IMR-90 (cell line): ENCODE measurements around the gene COX4I1. TPM values are rescaled to one million over a fixed set of nuclear protein-coding genes. Genes with fewer than 3 reads are reported as not detected.

Experiments used
- ATAC-seq: fragments of 200-7000 bp; cut with Tn5 transposase; 2 replicates; pipeline ENCODE4 v1.9.1; 2020; ENCODE audit warnings: low read depth, mild to moderate bottlenecking, moderate library complexity
- BruUV-seq: library from RNA; stranded (reverse); fragments of 400-500 nt; replicated peaks from 2 replicates; lab custom pipeline; 2021; lab: Mats Ljungman, UMichigan
- CTCF ChIA-PET: fragments of 300-600 bp; formaldehyde crosslinking; extraction: SDS; loops from one replicate; lab custom pipeline; 2021; ENCODE audit warnings: antibody characterized with exemption; lab: Yijun Ruan, JAX
- POLR2A ChIA-PET: fragments of 300-600 bp; sonication (Branson Sonifier 250); formaldehyde crosslinking; loops from one replicate; lab custom pipeline; 2022; ENCODE audit warnings: antibody characterized with exemption; ENCODE audit not compliant: unreplicated experiment; lab: Charles Lee
- DNase-seq: peaks from one replicate; pipeline ENCODE4 v3.0.0; 2013
- H2AFZ ChIP-seq: replicated peaks from 2 replicates; pipeline ENCODE3; 2013; ENCODE audit warnings: low read length, mild to moderate bottlenecking; ENCODE audit not compliant: poor library complexity
- H2AK5ac ChIP-seq: 2 replicates; pipeline ENCODE4 v1.6.1; 2013; ENCODE audit warnings: low read depth, low read length, inconsistent platforms
- H2AK9ac ChIP-seq: replicated peaks from 2 replicates; pipeline ENCODE3; 2013; ENCODE audit warnings: mild to moderate bottlenecking, low read depth, low read length, moderate library complexity; ENCODE audit not compliant: poor library complexity
- H2BK120ac ChIP-seq: 2 replicates; pipeline ENCODE4 v1.6.1; 2013; ENCODE audit warnings: low read depth, low read length, inconsistent platforms
- H2BK15ac ChIP-seq: 3 replicates; pipeline ENCODE4 v1.6.1; 2013; ENCODE audit warnings: low read depth, low read length, inconsistent platforms
- H2BK20ac ChIP-seq: 2 replicates; pipeline ENCODE4 v1.6.1; 2013; ENCODE audit warnings: low read depth, mild to moderate bottlenecking, inconsistent platforms, low read length, moderate library complexity
- H2BK5ac ChIP-seq: 2 replicates; pipeline ENCODE4 v1.6.1; 2013; ENCODE audit warnings: mild to moderate bottlenecking, low read depth, low read length, inconsistent platforms; ENCODE audit not compliant: poor library complexity, severe bottlenecking
- H3K14ac ChIP-seq: replicated peaks from 2 replicates; pipeline ENCODE4 v1.6.1; 2013; ENCODE audit warnings: low read depth, low read length, inconsistent platforms
- H3K18ac ChIP-seq: 2 replicates; pipeline ENCODE4 v1.6.1; 2013; ENCODE audit warnings: low read depth, low read length, control low read depth
- H3K23ac ChIP-seq: 2 replicates; pipeline ENCODE4 v1.6.1; 2013; ENCODE audit warnings: low read depth, low read length, inconsistent platforms
- H3K27ac ChIP-seq: 2 replicates; pipeline ENCODE4 v1.5.1; 2013; ENCODE audit warnings: mild to moderate bottlenecking, control low read depth, low read length; ENCODE audit not compliant: insufficient read depth
- H3K27me3 ChIP-seq: 2 replicates; pipeline ENCODE4 v1.6.1; 2013; ENCODE audit warnings: low read length; ENCODE audit not compliant: control insufficient read depth, insufficient read depth
- H3K36me3 ChIP-seq: 2 replicates; pipeline ENCODE4 v1.6.1; 2013; ENCODE audit warnings: low read length, mixed read lengths; ENCODE audit not compliant: control insufficient read depth, insufficient read depth
- H3K4ac ChIP-seq: 2 replicates; pipeline ENCODE4 v1.6.1; 2013; ENCODE audit warnings: low read depth, low read length, inconsistent platforms
- H3K4me1 ChIP-seq: 2 replicates; pipeline ENCODE4 v1.6.1; 2013; ENCODE audit warnings: low read length, mixed read lengths; ENCODE audit not compliant: control insufficient read depth, insufficient read depth
- H3K4me2 ChIP-seq: 2 replicates; pipeline ENCODE4 v1.6.1; 2013; ENCODE audit warnings: low read depth, mild to moderate bottlenecking, control low read depth, low read length, moderate library complexity
- H3K4me3 ChIP-seq: 2 replicates; pipeline ENCODE4 v1.5.1; 2013; ENCODE audit warnings: low read depth, mild to moderate bottlenecking, control low read depth, low read length, moderate library complexity; ENCODE audit not compliant: insufficient read depth
- H3K56ac ChIP-seq: 2 replicates; pipeline ENCODE4 v1.6.1; 2013; ENCODE audit warnings: low read length, inconsistent platforms; ENCODE audit not compliant: insufficient read depth; ENCODE audit errors: extremely low read depth
- H3K79me1 ChIP-seq, 2 experiments: 2 replicates each; pipeline ENCODE4 v1.6.1; 2013; ENCODE audit warnings: low read length in 2 of 2, inconsistent platforms in 1 of 2, low read depth in 1 of 2
- H3K9ac ChIP-seq: 2 replicates; pipeline ENCODE4 v1.6.1; 2013; ENCODE audit warnings: low read depth, low read length, control low read depth
- H3K9me1 ChIP-seq: 2 replicates; pipeline ENCODE4 v1.6.1; 2013; ENCODE audit warnings: low read length, inconsistent platforms; ENCODE audit not compliant: insufficient read depth
- H3K9me3 ChIP-seq: 2 replicates; pipeline ENCODE4 v1.6.1; 2013; ENCODE audit warnings: low read length; ENCODE audit not compliant: control insufficient read depth, insufficient read depth
- H4K20me1 ChIP-seq: 2 replicates; pipeline ENCODE4 v1.6.1; 2013; ENCODE audit warnings: low read length, inconsistent platforms; ENCODE audit not compliant: insufficient read depth
- H4K5ac ChIP-seq: 2 replicates; pipeline ENCODE4 v1.6.1; 2013; ENCODE audit warnings: mild to moderate bottlenecking, low read depth, low read length, control low read depth
- H4K8ac ChIP-seq, 2 experiments: 2 replicates each; pipeline ENCODE4 v1.6.1; 2013; ENCODE audit warnings: low read depth in 2 of 2, low read length in 2 of 2, control low read depth in 1 of 2, inconsistent platforms in 1 of 2
- H4K91ac ChIP-seq: 2 replicates; pipeline ENCODE4 v1.6.1; 2013; ENCODE audit warnings: low read depth, low read length, inconsistent platforms; ENCODE audit not compliant: insufficient read depth
- CEBPB ChIP-seq: IDR thresholded peaks from 2 replicates; pipeline ENCODE4 v1.6.1; 2012; ENCODE audit warnings: low read depth, low read length, improper control_type of control experiment
- CHD1 ChIP-seq: IDR thresholded peaks from 2 replicates; pipeline ENCODE4 v1.6.1; 2012; ENCODE audit warnings: low read depth, low read length, improper control_type of control experiment
- FOS ChIP-seq: fragments of 150-350 bp; IDR thresholded peaks from 2 replicates; pipeline ENCODE4 v1.6.1; 2016; ENCODE audit warnings: low read depth, low read length
- MAZ ChIP-seq: IDR thresholded peaks from 2 replicates; pipeline ENCODE4 v1.6.1; 2012; ENCODE audit warnings: low read depth, mild to moderate bottlenecking, low read length, improper control_type of control experiment, moderate library complexity, borderline replicate concordance
- RCOR1 ChIP-seq: IDR thresholded peaks from 2 replicates; pipeline ENCODE4 v1.6.1; 2012; ENCODE audit warnings: mild to moderate bottlenecking, low read length, improper control_type of control experiment; ENCODE audit not compliant: insufficient replicate concordance
- RFX5 ChIP-seq: IDR thresholded peaks from 2 replicates; pipeline ENCODE4 v1.8.0; 2012; ENCODE audit warnings: low read depth, mild to moderate bottlenecking, low read length, moderate library complexity
- SMC3 ChIP-seq: fragments of 150-350 bp; IDR thresholded peaks from 2 replicates; pipeline ENCODE4 v1.6.1; 2016; ENCODE audit warnings: low read depth, mild to moderate bottlenecking, antibody characterized with exemption, low read length, moderate library complexity
- WGBS, 2 experiments: methylation state at CpG; one replicate each; pipeline versions ENCODE4 v1.1.5 to v1.1.7; 2013; ENCODE audit warnings: missing lambda C conversion rate in 2 of 2; ENCODE audit not compliant: insufficient read length in 1 of 2; ENCODE audit errors: extremely low coverage in 2 of 2; 5-methylcytosine and 5-hydroxymethylcytosine counted together
- dilution Hi-C: fragments of 300-500 bp; cut with HindIII; formaldehyde crosslinking; loops from one replicate; pipeline ENCODE4 v1.14.3; 2018; ENCODE audit warnings: low sequenced_read_pairs; ENCODE audit not compliant: unreplicated experiment
- in situ Hi-C: fragments of 300-500 bp; cut with MboI; formaldehyde crosslinking; loops from 3 replicates; pipeline ENCODE4 v1.14.3; 2019; ENCODE audit warnings: low sequenced_read_pairs, inconsistent platforms, mixed read lengths
- intact Hi-C: fragments of 100-400 bp; cut with micrococcal nuclease; formaldehyde crosslinking; loops from 2 replicates; pipeline ENCODE4 v1.10.0; 2022
- polyA plus RNA-seq, 3 experiments: library from polyadenylated mRNA; depleted of rRNA; stranded (reverse); fragments of >200 nt; gene quantifications; 2 replicates each; pipeline ENCODE4 v1.2.3, GENCODE V29; 2012; ENCODE audit warnings: low replicate concordance in 1 of 3
- total RNA-seq: library from RNA; depleted of rRNA; stranded (reverse); fragments of >200 nt; gene quantifications from 2 replicates; pipeline ENCODE4 v1.2.3, GENCODE V29; 2012
- TF ChIP-seq, protein P1 (sequence below): conservative IDR thresholded peaks from 2 replicates; pipeline ENCODE4 v1.5.1; 2012; ENCODE audit warnings: mild to moderate bottlenecking, low read depth, low read length, improper control_type of control experiment
- TF ChIP-seq, protein P2 (sequence below): fragments of 150-350 bp; IDR thresholded peaks from 2 replicates; pipeline ENCODE4 v1.6.1; 2016; ENCODE audit warnings: low read depth, mild to moderate bottlenecking, low read length, moderate library complexity, borderline replicate concordance
- TF ChIP-seq, protein P3 (sequence below): fragments of 150-350 bp; IDR thresholded peaks from 2 replicates; pipeline ENCODE4 v1.6.1; 2017; ENCODE audit warnings: mild to moderate bottlenecking, antibody characterized with exemption, low read length, low read depth

COX4I1 gene
- total and polyA plus RNA-seq, 2 of the 4 experiments (the other 2 are of a cell fraction): 397 to 700 TPM

DNA sequence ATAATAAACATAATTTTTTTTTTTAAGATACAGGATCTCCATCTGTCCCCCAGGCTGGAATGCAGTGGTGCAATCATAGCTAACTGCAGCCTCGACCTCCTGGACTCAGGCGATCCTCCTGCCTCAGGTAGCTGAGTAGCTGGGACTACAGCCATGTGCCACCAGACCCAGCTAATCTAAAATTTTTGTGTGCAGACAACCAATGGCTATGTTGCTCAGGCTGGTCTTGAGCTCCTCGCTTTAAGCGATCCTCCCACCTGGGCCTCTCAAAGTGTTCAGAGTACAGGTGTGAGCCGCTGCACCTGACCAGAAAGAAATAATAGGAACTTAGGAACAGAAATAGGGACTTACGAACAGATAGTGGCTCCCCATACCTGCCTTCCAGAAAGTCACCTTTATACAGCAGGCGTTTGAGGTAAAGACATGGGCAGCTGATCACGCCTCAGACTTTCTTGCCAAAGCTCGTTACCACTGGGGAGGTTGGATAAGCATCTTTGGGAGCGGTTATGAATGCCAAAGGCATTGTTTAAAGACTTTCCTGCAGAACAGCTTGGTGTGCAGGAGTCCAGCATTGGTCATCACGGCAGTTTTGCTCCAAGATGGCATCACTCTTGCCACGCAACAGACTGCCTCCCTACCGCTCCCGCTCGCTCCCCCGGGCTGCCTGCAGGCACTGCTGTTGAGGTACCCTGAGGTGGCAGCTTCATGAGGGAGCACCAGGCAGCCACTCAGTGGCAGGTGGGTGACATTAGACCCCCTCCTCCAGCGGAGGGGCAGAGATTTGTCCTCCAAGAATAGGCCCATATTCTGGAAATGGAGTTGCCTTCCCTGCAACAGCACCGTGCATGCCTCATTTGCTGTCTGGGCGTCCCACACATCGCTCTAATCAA is 13.6 kb downstream of the COX4I1 start:
- Histone ChIP-seq H3K9ac (no peak overlapping the region), H3K4me1 (no peaks in the 10 kb centered on the region), H3K18ac (no peak overlapping the region), H3K36me3 (no peaks in the 10 kb centered on the region), H3K56ac (no peak overlapping the region), H3K9me3 (no peaks in the 10 kb centered on the region), H2AK9ac (no peak overlapping the region), H2BK5ac (no peak overlapping the region), H4K8ac (no peak overlapping the region), H2BK20ac (no peak overlapping the region), H2BK120ac (no peak overlapping the region), H2AK5ac (no peak overlapping the region), H3K79me1 (no peaks in the 10 kb centered on the region), H3K23ac (no peak overlapping the region), H2AFZ (no peak overlapping the region), H4K5ac (no peak overlapping the region), H3K4me2 (no peak overlapping the region), H3K27ac (no peak overlapping the region), H3K27me3 (peaks cover 46% of the 10 kb centered on the region), H4K91ac (no peak overlapping the region), H3K4ac (no peak overlapping the region), H3K4me3 (no peak overlapping the region), H2BK15ac (no peak overlapping the region), H3K14ac (no peak overlapping the region), H3K9me1 (no peaks in the 10 kb centered on the region), H4K20me1 (no peaks in the 10 kb centered on the region)
- WGBS, 2 experiments: 81% methylated on average over 8 of the region's 20 CpGs; no CpG with 5 or more reads in 1 of the 2 experiments
- dilution Hi-C loops (no loop called here), in situ Hi-C loops (loop anchor here (25.0 kb wide), 1 partner anchor 499 kb away; no protein-coding TSS in a partner anchor), intact Hi-C loops (no loop called here)
- BruUV-seq: no TSS peak
- POLR2A ChIA-PET: no interaction called here
- TF ChIP-seq SMC3: no peak
- TF ChIP-seq, protein P1, sequence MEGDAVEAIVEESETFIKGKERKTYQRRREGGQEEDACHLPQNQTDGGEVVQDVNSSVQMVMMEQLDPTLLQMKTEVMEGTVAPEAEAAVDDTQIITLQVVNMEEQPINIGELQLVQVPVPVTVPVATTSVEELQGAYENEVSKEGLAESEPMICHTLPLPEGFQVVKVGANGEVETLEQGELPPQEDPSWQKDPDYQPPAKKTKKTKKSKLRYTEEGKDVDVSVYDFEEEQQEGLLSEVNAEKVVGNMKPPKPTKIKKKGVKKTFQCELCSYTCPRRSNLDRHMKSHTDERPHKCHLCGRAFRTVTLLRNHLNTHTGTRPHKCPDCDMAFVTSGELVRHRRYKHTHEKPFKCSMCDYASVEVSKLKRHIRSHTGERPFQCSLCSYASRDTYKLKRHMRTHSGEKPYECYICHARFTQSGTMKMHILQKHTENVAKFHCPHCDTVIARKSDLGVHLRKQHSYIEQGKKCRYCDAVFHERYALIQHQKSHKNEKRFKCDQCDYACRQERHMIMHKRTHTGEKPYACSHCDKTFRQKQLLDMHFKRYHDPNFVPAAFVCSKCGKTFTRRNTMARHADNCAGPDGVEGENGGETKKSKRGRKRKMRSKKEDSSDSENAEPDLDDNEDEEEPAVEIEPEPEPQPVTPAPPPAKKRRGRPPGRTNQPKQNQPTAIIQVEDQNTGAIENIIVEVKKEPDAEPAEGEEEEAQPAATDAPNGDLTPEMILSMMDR: no peak
- TF ChIP-seq, protein P2, sequence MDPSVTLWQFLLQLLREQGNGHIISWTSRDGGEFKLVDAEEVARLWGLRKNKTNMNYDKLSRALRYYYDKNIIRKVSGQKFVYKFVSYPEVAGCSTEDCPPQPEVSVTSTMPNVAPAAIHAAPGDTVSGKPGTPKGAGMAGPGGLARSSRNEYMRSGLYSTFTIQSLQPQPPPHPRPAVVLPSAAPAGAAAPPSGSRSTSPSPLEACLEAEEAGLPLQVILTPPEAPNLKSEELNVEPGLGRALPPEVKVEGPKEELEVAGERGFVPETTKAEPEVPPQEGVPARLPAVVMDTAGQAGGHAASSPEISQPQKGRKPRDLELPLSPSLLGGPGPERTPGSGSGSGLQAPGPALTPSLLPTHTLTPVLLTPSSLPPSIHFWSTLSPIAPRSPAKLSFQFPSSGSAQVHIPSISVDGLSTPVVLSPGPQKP: no peak
- no peak for TF ChIP-seq RFX5
- no peak for TF ChIP-seq CEBPB
- TF ChIP-seq MAZ: no peak
- TF ChIP-seq FOS: no peak
- TF ChIP-seq RCOR1: no peak
- TF ChIP-seq, protein P3, sequence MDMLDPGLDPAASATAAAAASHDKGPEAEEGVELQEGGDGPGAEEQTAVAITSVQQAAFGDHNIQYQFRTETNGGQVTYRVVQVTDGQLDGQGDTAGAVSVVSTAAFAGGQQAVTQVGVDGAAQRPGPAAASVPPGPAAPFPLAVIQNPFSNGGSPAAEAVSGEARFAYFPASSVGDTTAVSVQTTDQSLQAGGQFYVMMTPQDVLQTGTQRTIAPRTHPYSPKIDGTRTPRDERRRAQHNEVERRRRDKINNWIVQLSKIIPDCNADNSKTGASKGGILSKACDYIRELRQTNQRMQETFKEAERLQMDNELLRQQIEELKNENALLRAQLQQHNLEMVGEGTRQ: no peak
- TF ChIP-seq CHD1: no peak
- DNase-seq (no peak), ATAC-seq (no peak)
- CTCF ChIA-PET: interaction anchor here (0.9 kb wide), 1 partner anchor 9 kb away, joined by 3 read pairs; no protein-coding TSS in a partner anchor
